ELR (cell line): Measurements from ENCODE around the gene AQP6.

Experiments
- DNase-seq: peaks from one replicate; pipeline ENCODE4 v3.0.0-alpha.2; 2015; ENCODE audit warnings: low read depth

Gene AQP6

GRCh38 chr12:49990273-49990672 lies 17.5 kb downstream of the AQP6 start:
- DNase-seq, result no peak

GRCh38 chr12:49998453-49998852 lies 25.7 kb downstream of the AQP6 start:
- no peak for DNase-seq

DNA sequence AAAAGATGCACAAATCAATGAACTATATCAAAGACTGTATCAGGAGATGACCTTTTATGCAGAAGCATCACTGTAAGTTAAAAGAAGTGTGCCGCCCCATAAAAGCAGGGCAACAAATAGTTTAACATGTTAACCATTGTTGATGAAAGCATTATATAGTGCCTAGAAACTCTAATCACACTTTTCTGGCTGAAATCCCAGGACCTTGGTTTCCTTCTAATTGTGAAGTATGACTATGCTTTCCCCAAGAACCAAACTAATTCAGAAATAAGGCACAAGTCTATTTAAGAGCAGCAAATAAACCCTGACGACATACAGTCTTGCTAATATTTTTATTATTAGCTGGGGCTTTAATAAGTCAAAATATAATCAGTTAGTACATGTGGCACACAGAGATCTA lies 30.8 kb downstream of the AQP6 start:
- DNase-seq, result no peak

DNA sequence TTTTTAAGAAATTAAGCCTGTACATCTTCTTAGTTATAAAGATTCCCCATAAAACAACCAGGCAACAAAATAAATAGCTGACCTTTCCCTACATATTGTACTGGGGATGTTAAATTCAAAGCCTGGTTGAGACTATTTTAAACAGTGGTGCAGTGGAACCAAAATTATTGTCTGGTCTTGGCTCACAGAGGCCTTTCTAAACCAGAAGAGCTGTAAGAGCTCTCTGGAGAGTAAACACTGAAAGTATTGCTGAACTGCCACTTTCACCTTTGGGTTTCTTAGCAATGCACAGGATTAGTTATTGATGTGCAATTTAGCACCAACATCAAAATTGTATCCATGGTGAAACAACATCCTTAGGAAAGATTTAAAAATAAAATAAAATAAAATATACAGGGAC lies 31.9 kb downstream of the AQP6 start:
- DNase-seq, result no peak

- DNase-seq, result no peak
Observed at GRCh38 chr12:50005175-50005574, 32.4 kb downstream of the AQP6 start.

GRCh38 chr12:50006280-50006679 lies 33.5 kb downstream of the AQP6 start:
- no peak for DNase-seq

DNA sequence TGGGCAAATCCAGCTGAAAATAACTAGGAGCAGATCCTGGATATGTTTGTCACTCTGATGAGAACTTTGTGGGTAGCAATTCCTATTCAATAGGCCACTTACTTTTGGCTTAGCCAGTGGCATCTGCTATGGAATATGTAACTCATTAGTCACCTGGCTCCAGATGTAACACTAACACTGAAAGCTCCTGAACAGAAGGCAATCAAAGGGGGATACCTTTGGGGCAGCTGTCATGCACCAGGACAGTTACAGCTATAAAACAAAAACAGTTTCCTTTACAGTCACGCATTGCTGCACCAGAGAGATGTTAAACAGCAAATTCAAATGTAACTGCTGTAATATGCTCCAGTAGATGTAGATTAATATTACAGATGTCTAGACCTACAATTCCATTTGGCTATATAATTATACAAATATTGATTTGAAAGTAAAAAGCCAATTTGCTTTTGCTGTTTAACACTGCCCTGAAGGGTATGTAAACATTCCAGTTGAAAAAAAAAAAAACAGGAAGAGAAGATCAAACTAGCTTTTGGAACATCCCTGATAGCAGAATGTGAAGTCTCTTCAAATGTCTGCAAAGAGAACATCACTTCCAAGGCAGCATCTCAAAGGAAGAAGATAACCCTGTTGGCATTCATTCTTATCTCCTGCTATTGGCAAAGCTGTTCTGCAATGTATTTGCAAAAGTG lies 34.2 kb downstream of the AQP6 start:
- DNase-seq, result peak; percentile 78

DNA sequence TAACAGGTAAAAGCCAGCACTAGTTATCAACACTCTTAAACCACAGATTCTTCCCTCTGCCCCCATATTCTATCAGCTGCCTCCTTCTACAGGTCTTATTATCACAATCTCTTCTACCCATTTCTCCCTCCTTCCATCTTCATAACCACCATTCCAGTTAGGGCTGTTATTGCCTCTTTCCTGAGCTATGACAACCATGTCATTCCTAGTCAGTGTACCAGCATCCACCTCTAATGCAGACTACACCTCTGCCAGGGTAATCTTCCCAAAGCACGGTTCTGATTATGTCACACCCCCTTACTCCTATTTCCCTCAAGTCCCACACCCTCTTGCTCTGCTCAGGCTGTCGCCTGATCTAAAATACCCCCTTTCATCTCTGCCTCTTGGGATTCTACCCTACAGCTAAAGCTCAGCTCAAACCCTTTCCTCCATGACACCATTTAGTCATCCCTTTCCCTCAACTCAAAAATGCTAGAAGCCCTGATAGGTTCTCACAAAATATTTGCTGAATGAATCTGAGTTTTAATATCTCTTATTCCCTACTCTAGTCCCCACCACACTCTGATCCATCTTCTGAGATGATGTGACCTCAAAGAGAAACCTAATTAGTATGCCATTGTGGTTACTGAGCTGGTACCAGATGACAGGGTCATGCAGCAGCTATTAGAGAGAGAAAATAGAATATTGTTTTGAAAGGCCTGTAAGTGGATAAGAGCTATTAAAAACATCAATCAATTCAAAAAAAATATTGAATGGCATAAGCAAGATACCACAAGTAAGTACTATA lies 40.8 kb downstream of the AQP6 start:
- no peak for DNase-seq

DNA sequence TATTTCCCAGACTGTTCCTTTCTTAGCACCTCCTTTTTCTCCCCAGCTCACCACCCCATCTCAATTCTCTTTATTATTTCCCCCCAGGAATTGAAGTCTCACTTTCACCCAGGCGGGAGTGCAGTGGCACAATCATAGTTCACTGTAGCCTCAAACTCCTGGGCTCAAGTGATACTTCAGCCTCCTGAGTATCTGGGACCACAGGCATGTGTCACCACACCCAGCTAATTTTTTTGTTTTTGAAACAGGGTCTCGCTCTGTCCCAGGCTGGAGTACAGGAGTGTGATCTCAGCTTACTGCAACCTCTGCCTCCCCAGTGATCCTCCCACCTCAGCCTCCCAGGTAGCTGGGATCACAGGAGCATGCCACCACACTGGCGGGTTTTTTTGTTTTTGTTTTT lies 41.6 kb downstream of the AQP6 start:
- DNase-seq, result no peak

DNA sequence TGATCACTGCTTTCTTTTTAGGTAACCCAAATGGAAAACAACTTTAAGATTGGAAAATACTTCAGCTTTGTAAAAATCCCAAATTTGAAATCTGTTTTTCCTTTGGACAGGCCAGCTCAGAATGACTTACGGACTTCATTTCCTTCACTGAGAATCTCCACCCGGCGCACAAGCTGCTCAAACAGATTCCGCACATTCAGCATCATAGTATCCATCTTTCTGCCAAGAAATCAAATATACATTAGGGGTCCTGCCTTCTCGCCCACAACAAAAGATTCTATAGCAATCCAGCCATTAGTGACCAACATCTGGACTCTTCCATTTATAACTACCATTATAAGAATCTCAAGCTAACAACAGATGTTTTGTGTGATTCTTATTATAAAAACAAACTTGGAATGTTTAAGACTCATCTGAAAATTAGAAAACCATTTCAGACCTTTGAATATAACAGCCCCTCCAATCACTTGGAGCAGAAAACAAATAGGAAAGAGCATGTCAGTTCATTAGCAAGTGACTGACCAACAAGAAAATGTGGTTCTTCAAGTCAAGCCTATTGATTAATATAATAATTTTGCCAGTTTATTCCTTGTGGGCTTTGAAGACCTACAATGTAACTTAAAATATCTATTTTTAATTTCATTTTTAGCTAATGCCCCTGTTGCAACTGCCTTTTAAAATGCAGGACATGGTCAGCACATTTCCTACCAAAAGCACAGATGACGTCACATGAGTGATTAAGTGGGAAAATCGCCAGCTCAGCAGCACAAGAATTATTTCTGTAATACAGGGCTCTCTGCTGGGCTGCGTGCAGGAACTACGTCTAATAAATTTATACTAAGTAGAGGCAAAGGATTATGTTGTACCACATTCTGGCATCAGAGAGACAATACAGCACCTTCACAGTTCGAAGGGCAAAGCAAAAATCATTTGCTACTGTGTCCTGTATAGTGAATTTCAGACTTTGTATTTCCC lies 44.0 kb downstream of the AQP6 start:
- DNase-seq, result peak; percentile 85

- DNase-seq, result no peak
Observed at GRCh38 chr12:50017641-50018040, 44.9 kb downstream of the AQP6 start.

- no peak for DNase-seq
Observed at GRCh38 chr12:50018154-50018553, 45.4 kb downstream of the AQP6 start.

GRCh38 chr12:50018968-50019367 lies 46.2 kb downstream of the AQP6 start:
- no peak for DNase-seq

- no peak for DNase-seq
Observed at GRCh38 chr12:50019524-50019923, 46.8 kb downstream of the AQP6 start.

DNA sequence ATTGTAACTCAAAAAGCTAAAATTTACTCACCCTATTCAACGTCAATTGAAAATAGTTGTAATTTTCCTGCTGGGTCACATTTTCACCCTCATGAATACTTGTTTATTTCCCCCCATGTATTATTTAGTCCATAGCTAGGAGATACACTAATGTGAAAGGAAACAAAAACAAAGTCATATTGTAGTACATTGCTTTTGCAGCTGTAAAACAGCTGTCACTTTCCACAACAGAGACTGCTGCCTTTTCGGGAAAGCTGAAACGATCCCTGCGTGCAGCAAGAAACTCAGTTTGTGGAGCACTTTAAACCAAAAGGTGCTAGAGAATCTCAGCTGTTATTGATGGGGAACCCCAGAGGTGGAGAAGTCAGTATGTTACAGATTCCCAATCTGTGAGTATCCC lies 48.3 kb downstream of the AQP6 start:
- no peak for DNase-seq

DNA sequence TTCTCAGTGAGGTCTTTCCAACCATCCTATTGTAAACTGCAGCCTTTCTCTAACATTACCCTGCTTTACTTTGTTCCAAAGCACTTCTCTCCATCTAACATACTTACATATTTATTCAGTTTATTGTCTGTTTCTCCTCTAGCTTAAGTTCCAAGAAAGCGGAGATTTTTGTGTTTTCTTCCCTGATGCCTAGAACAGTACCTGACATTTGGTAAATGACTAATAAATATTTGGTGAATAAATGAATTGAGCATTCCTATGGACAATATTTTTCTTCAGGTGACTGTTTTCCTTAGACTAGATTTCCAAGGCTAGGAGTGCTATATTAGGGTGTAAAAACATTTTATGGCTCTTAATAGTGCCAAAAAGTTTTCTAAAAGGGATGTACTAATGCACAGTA lies 50.2 kb downstream of the AQP6 start:
- no peak for DNase-seq

DNA sequence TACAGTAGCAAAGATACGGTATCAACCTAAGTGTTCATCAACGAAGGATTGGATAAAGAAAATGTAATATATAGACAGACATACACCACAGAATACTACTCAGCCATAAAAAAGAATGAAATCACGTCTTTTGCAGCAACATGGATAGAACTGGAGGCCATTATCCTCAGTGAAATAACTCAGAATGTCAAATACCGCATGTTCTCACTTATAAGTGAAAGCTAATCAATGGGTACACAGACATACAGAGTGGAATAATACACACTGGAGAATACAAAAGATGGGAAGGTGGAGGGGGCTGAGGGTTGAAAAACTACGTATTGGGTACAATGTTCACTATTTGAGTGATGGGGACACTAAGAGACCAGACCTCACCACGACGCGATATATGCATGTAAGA lies 51.5 kb downstream of the AQP6 start:
- DNase-seq, result no peak

- peak; percentile 52 for DNase-seq
Observed at GRCh38 chr12:50024805-50025186, 52.0 kb downstream of the AQP6 start.

GRCh38 chr12:50025187-50026059 lies 52.7 kb downstream of the AQP6 start, which contains the start of gene RACGAP1:
TSS of gene RACGAP1 (minus strand) at chr12:50025494. CDS start at chr12:50016715, 8,779 bp downstream.
- peak; percentile 100 for DNase-seq

GRCh38 chr12:50026691-50027090 lies 53.9 kb downstream of the AQP6 start:
- no peak for DNase-seq
